GM18505 (cell line): Measurements from ENCODE around the gene TOB1.

ENCODE experiments used
- ATAC-seq: cut with Tn5 transposase; IDR thresholded peaks from one replicate; pipeline ENCODE4 v1.9.1; 2021; ENCODE audit not compliant: unreplicated experiment
- POLR2A ChIP-seq: IDR thresholded peaks from 4 replicates; pipeline ENCODE4 v1.6.1; 2011; ENCODE audit warnings: borderline replicate concordance; ENCODE audit not compliant: insufficient read depth, insufficient read length; ENCODE audit errors: extremely low read depth

TOB1 gene

DNA sequence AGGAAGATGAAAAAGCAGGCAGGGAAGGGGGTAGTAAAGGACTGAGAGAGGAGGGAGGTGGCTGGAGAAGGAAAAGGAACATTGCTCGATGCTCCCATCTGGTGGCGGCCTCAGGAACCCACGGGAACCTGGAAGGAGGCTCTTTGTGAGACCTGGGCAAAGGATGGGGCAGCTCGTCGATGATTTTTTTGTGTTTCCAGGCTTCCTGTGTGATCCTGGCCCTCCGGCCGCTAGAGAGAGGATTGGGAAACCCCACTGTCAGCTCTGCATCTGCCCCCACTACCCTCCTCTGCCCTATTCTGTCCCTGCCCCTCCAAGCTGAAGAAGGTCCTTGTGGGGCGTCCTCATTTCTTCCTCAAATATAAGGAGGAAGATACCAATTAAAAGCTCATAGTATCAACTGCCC lies 24.2 kb downstream of the TOB1 start:
- no peak for ATAC-seq
- TF ChIP-seq POLR2A, result no peak

DNA sequence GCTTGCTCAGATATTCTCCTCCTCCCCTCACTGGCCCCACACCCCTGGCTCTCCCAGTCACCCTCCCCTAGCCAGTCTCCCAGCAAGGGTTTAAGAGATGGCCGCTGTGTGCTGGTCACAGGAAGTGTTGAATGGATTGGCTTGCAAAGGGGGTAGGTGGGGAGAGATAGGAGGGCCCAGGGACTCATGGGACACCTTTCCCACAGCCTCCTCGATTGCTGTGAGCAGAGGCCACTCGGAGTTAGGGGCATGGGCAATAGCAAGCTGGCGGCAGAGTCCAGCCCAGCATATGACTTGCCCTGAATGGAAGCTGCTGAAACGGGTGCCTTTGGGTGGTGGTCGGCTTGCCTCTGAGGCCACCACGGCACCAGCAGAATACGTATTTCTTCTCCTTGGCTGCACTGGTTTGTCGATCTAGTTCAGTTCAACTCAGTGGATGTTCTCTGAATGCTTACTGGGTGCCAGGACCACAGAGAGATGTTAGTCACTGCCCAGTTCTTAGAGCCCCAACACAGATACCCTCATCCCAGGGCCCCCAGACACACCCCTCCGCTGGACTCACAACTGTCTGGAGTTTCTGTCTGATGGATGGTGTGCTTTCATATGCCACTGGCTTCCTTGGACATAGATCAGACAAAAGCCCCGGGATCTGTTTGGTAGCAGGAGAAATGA lies 24.7 kb downstream of the TOB1 start:
- no peak for ATAC-seq
- TF ChIP-seq POLR2A, result no peak

DNA sequence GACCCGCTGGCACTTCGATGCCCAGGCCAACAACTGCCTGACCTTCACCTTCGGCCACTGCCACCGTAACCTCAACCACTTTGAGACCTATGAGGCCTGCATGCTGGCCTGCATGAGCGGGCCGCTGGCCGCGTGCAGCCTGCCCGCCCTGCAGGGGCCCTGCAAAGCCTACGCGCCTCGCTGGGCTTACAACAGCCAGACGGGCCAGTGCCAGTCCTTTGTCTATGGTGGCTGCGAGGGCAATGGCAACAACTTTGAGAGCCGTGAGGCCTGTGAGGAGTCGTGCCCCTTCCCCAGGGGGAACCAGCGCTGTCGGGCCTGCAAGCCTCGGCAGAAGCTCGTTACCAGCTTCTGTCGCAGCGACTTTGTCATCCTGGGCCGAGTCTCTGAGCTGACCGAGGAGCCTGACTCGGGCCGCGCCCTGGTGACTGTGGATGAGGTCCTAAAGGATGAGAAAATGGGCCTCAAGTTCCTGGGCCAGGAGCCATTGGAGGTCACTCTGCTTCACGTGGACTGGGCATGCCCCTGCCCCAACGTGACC lies 25.8 kb downstream of the TOB1 start:
- ATAC-seq, result no peak
- TF ChIP-seq POLR2A, result no peak

DNA sequence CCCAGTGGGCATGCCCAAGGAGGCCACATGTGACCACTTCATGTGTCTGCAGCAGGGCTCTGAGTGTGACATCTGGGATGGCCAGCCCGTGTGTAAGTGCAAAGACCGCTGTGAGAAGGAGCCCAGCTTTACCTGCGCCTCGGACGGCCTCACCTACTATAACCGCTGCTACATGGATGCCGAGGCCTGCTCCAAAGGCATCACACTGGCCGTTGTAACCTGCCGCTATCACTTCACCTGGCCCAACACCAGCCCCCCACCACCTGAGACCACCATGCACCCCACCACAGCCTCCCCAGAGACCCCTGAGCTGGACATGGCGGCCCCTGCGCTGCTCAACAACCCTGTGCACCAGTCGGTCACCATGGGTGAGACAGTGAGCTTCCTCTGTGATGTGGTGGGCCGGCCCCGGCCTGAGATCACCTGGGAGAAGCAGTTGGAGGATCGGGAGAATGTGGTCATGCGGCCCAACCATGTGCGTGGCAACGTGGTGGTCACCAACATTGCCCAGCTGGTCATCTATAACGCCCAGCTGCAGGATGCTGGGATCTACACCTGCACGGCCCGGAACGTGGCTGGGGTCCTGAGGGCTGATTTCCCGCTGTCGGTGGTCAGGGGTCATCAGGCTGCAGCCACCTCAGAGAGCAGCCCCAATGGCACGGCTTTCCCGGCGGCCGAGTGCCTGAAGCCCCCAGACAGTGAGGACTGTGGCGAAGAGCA lies 26.4 kb downstream of the TOB1 start:
- ATAC-seq, result no peak
- TF ChIP-seq POLR2A, result no peak

DNA sequence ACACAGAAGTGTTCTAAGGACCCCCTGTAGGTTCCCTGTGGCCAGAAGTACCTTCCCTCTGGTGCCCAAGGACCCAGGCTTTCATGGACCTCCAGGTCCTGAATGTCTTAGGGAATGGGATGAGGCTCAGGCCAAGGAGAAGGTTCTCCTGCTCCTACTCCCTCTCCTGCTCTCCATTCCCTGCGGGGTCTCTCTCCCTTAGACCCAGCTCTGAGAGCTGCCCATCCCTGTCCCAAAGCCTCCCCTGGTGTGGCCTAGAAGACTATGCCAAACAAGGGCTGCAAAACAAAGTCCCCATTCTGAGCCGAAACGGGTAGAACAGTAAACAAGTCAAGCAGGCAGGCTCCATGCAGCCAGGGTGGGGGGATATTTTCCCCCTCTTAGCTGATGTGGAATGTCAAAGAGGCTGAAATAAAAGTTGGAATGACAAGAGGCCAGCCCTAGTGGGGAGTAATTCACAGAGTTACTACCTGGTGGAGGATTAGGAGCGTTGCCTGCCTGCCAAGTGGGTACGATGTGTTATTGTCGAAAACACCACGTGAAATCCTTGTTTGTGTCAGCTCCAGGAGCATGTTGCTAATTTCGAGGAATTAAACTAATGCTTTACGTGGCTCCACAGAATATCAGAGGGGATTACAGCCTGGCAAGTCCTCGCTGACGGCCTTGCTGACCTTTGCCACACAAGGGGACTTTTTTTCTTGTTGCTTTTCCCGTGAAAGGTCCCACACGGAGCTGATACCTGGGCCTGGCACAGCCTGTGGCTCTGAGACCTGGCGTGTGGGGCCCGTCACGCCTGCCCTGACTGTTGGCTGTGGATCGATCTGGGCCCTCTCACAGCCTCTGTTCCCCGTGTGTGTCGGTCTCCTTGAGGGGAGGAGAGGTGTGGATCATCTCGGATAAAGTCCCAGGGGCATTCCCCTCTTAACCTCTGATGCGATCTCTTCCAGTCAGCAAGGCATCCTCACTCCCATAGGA lies 27.9 kb downstream of the TOB1 start:
- no peak for TF ChIP-seq POLR2A
- no peak for ATAC-seq

DNA sequence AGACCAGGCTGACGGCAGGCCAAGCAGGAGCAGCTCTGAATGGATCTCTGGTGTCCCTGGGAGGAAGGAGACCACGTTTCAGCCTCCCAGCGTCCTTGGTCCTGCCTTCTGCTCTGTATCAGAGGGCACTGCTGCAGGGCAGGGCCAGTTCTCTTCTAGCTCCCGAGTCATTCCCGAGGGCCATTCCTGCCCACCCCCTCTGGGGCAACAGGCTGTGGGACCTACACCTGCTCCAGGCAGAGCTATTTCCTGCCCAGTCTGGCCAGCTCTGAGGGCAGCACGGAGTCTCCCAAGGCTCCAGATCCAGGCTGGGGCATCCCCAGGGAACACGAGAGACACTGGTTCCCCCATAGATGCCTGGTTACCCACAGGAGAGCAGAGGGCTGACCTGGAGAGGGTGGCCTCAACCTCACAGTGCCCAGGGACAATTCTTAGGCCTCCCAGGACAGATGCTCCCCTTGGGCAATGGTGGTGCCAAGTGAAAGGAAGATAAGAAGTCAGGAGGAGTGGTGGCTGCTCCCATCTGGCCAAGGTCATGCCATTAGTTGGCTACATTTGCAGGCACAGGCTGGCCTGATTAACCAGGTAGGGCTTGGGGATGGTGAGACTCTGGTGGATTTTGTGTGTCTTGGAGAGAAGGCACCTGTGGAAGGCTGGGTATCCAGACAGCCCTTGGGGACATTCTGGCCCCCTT lies 28.7 kb downstream of the TOB1 start:
- ATAC-seq, result no peak
- TF ChIP-seq POLR2A, result no peak

DNA sequence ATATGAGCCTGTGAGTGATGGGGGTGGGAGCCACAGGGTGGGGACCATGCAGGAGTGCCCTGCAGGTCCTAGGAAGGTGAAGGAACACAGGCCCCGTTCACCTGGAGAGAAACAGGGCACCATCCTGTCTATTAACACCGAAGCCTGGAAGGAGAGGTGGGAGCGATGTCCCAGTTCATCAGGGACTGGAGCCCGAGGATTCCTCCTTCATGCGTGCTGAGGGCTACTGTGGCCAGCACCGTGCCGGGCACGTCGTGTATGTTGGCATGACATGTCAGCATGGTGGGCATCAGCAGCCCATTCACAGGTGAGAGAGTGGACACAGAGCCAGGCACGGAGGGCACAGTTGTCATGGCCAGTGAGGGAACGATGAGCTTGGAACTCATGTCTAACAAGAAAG lies 29.3 kb downstream of the TOB1 start:
- no peak for ATAC-seq
- TF ChIP-seq POLR2A, result no peak

DNA sequence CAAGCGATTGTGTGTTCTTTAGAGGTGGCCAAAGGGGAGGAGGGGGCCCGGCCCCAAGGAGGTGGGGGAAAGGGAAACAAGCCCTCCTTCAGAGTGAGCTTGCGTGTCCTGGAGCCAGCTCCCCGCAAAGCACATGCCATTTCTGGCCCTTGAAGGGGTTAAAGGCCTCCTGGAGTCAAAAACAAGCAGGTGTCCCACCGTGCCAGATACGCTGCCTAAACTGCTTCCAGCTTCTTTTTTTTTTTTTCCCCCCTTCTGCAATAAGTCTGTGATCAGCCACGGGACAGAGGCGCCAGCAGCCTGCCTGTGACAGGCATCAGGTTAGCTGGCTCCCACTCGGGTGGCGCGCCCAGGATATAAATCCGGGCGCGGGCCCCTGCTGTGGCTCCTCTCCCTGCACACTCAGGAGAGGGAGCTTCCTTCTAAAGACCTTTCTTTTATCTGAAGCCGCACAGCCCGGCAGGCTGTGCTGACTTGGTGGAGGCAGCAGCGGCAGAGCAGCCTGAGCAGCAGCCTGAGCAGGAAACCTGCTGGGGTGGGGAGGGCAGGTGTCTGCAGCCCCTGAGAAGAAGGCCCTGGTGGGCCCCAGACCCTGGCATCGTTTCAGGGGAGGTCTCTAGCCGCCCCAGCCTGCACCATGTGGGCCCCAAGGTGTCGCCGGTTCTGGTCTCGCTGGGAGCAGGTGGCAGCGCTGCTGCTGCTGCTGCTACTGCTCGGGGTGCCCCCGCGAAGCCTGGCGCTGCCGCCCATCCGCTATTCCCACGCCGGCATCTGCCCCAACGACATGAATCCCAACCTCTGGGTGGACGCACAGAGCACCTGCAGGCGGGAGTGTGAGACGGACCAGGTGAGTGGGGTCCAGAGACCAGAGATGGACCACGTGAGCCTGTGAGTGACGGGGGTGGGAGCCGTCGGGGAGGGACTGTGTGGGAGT lies 30.6 kb downstream of the TOB1 start, which contains the start of gene WFIKKN2:
TSS of gene WFIKKN2 (plus strand) at position 286 of the 934 bp plus-strand sequence. CDS start at position 638, 352 bp downstream.
- TF ChIP-seq POLR2A, result no peak
- no peak for ATAC-seq

DNA sequence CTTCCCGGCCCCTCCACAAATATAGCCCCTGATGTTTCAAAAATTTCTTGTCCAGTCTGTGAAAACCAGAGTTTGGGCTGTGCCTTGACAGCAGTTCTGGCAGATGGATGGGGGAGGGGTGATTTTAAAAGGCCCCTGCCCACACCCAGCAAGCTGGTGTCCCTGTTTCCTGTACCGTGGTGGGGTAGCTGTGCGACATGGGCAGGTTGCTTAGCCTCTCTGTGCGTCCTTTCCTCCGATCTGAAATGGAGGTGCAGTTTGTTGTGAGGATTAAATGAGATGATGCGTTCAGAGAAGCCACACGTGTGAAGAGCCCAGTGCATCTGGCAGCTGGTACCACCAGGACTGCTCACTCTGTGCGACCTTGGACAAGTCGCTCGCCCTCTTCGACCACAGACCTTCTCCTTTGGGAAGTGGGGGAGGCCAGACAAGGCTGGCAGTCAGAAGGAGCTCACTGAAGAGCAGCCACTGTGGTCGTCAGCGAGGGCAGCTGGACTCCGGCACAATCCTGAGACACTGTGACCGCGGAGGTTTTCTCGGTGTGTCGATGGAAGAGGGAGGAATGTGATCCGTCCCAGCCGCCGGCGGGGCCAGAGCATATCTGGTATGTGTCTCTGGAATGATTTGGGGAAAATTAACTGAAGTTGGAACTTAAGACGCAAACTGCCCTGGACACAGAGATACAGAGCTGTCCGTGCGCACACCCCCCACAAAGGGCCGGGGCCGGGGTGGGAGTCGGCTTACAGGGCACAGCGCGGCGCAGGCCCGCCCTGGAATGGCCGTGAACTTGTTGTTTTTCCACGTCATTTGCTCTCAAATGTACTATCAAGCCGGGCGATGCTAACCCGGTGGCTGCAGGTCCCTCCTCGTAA lies 31.5 kb downstream of the TOB1 start:
- no peak for ATAC-seq
- no peak for TF ChIP-seq POLR2A

DNA sequence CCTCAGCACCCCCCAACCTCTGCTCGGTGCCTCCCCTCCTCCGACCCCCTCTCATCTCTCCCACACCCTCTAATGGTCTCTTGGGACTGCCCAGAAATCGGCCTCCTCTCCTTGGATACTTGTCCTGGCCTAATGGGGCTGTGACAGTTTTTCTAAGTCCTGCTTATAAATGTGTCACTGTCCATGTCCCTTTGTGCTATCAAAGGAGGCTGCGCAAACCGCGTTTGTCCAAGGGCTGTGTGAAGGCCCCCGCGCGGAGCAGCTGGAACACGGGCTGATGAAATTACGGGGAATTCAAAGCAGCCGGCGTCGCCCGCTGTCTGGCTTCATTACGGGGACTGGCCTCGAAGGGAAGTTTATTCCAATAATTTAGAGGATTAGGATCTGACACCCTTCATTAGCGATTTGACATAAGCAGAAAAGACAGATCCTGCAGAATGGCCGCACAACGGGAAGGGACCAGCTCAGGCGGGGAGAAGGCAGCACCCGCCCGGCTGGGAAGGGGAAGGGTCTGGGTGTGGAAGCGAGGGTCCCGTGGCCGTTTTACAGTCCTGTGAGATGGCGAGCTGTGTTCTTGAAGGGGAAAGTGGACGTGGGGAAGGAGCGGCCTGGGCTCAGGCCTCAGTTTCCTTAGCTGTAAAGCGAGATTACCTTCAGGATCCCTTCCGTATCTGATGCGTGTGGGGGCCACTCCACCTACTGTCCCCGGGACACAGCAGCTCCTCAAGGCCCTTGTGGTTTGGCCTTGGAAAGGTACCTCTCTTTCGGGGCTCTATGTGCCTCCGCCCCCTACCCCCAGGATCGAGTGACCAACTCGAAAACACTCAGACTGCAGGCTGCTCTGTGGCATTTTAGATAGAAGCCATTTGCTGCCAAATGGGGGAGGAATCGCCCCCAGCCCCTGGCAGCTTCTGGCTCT lies 32.4 kb downstream of the TOB1 start:
- no peak for TF ChIP-seq POLR2A
- no peak for ATAC-seq
